Stimulated activated CD4-positive, alpha-beta T cell treated with anti-CD3 and anti-CD28 coated beads, Interleukin-1b, Interleukin-23, amount 100 ng/mL, for 1 hour (primary cell): ENCODE results near the gene LDLRAD3.

Source experiments
- DNase-seq, 2 donors: peaks; one replicate each; pipeline ENCODE4 v3.0.0-alpha.2; 2020; ENCODE audit warnings: low read depth in 2 of 2

The LDLRAD3 gene

GRCh38 chr11:36047344-36047743 is 103.5 kb downstream of the LDLRAD3 start:
- DNase-seq, result no peak

- no peak for DNase-seq
Observed at GRCh38 chr11:36048496-36049247, 104.8 kb downstream of the LDLRAD3 start.

- no peak for DNase-seq
Observed at GRCh38 chr11:36051235-36052144, 107.6 kb downstream of the LDLRAD3 start.

GRCh38 chr11:36053281-36053680 is 109.4 kb downstream of the LDLRAD3 start:
- DNase-seq, result no peak

GRCh38 chr11:36053862-36054261 is 110.0 kb downstream of the LDLRAD3 start:
- no peak for DNase-seq

- DNase-seq, result no peak
Observed at GRCh38 chr11:36054628-36055027, 110.8 kb downstream of the LDLRAD3 start.

- no peak for DNase-seq
Observed at GRCh38 chr11:36056160-36056751, 112.4 kb downstream of the LDLRAD3 start.

GRCh38 chr11:36057379-36058042 is 113.6 kb downstream of the LDLRAD3 start:
- no peak for DNase-seq

GRCh38 chr11:36059660-36060059 is 115.8 kb downstream of the LDLRAD3 start:
- DNase-seq, result no peak

- no peak for DNase-seq
Observed at GRCh38 chr11:36060926-36061325, 117.1 kb downstream of the LDLRAD3 start.

GRCh38 chr11:36061471-36061870 is 117.6 kb downstream of the LDLRAD3 start:
- no peak for DNase-seq

GRCh38 chr11:36062796-36063365 is 119.0 kb downstream of the LDLRAD3 start:
- no peak for DNase-seq

- no peak for DNase-seq
Observed at GRCh38 chr11:36065436-36065835, 121.6 kb downstream of the LDLRAD3 start.

- DNase-seq, result no peak
Observed at GRCh38 chr11:36066891-36067290, 123.0 kb downstream of the LDLRAD3 start.

- no peak for DNase-seq
Observed at GRCh38 chr11:36069576-36070212, 125.8 kb downstream of the LDLRAD3 start.

GRCh38 chr11:36070213-36070953 is 126.5 kb downstream of the LDLRAD3 start:
- DNase-seq, result no peak

- no peak for DNase-seq
Observed at GRCh38 chr11:36070954-36071330, 127.1 kb downstream of the LDLRAD3 start.

- no peak for DNase-seq
Observed at GRCh38 chr11:36071917-36072500, 128.1 kb downstream of the LDLRAD3 start.

- no peak for DNase-seq
Observed at GRCh38 chr11:36073411-36074203, 129.7 kb downstream of the LDLRAD3 start.
